Astrocyte (in vitro differentiated cells and primary cell): ENCODE results near the gene EYS. TPM values are rescaled to one million over a fixed set of nuclear protein-coding genes. Genes with fewer than 3 reads are reported as not detected.
A peak's percentile ranks its signal among the peaks of the same experiment; 100 is the strongest.
"Not testable (repeated sequence)": the region's sequence is repeated elsewhere in the genome, so short reads cannot be mapped to it uniquely, and the experiment has no call there.

Experiments
- DNase-seq: peaks from one replicate; pipeline ENCODE4 v3.0.0-alpha.2; 2010; ENCODE audit warnings: low read depth
- FAIRE-seq: peaks from 2 replicates; lab custom pipeline; 2011; peaks lifted over from hg19 to GRCh38; lab: Jason Lieb, UNC
- H2AFZ ChIP-seq: 2 replicates; pipeline ENCODE4 v1.6.0; 2012; ENCODE audit warnings: low read depth, low read length, inconsistent platforms
- H3K27ac ChIP-seq: 2 replicates; pipeline ENCODE4 v1.5.1; 2011; ENCODE audit warnings: low read depth, low read length, inconsistent platforms
- H3K27me3 ChIP-seq: 2 replicates; pipeline ENCODE4 v1.6.0; 2011; ENCODE audit warnings: low read length, inconsistent platforms; ENCODE audit not compliant: insufficient read depth
- H3K36me3 ChIP-seq: 2 replicates; pipeline ENCODE4 v1.5.1; 2011; ENCODE audit warnings: low read length, inconsistent platforms; ENCODE audit not compliant: insufficient read depth
- H3K4me1 ChIP-seq: 2 replicates; pipeline ENCODE4 v1.5.1; 2011; ENCODE audit warnings: low read length, inconsistent platforms; ENCODE audit not compliant: insufficient read depth
- H3K4me2 ChIP-seq: 2 replicates; pipeline ENCODE4 v1.6.0; 2012; ENCODE audit warnings: low read length, inconsistent platforms
- H3K4me3 ChIP-seq: 2 replicates; pipeline ENCODE4 v1.5.1; 2011; ENCODE audit warnings: low read depth, mild to moderate bottlenecking, low read length, inconsistent platforms; ENCODE audit not compliant: insufficient read depth
- H3K79me2 ChIP-seq: 2 replicates; pipeline ENCODE4 v1.6.0; 2012; ENCODE audit warnings: mild to moderate bottlenecking, low read length, inconsistent platforms; ENCODE audit not compliant: insufficient read depth
- H3K9ac ChIP-seq: 2 replicates; pipeline ENCODE4 v1.6.0; 2012; ENCODE audit warnings: mild to moderate bottlenecking, low read length, inconsistent platforms
- H3K9me3 ChIP-seq: 2 replicates; pipeline ENCODE4 v1.5.1; 2012; ENCODE audit warnings: low read depth, mild to moderate bottlenecking, low read length, inconsistent platforms; ENCODE audit not compliant: insufficient read depth
- H4K20me1 ChIP-seq: 2 replicates; pipeline ENCODE4 v1.6.0; 2012; ENCODE audit warnings: low read length, inconsistent platforms; ENCODE audit not compliant: insufficient read depth
- H3K27ac Mint-ChIP-seq: one replicate; pipeline ENCODE4 v1.8.0; 2021; ENCODE audit warnings: mild to moderate bottlenecking, mixed read lengths; ENCODE audit not compliant: unreplicated experiment
- H3K27me3 Mint-ChIP-seq: one replicate; pipeline ENCODE4 v1.8.0; 2021; ENCODE audit warnings: low read depth, mixed read lengths; ENCODE audit not compliant: unreplicated experiment
- H3K36me3 Mint-ChIP-seq: one replicate; pipeline ENCODE4 v1.8.0; 2021; ENCODE audit warnings: low read depth, mixed read lengths; ENCODE audit not compliant: unreplicated experiment
- H3K4me1 Mint-ChIP-seq: one replicate; pipeline ENCODE4 v1.8.0; 2021; ENCODE audit warnings: low read depth, mixed read lengths; ENCODE audit not compliant: unreplicated experiment
- H3K4me3 Mint-ChIP-seq: one replicate; pipeline ENCODE4 v1.8.0; 2021; ENCODE audit warnings: mild to moderate bottlenecking, moderate library complexity, mixed read lengths; ENCODE audit not compliant: unreplicated experiment
- H3K9me3 Mint-ChIP-seq: one replicate; pipeline ENCODE4 v1.8.0; 2021; ENCODE audit warnings: mild to moderate bottlenecking, mixed read lengths; ENCODE audit not compliant: unreplicated experiment
- EZH2 ChIP-seq: IDR thresholded peaks from 2 replicates; pipeline ENCODE4 v1.6.1; 2012; ENCODE audit warnings: mild to moderate bottlenecking, low read length, inconsistent platforms; ENCODE audit not compliant: insufficient read depth
- total RNA-seq: library from RNA; stranded (reverse); gene quantifications from 2 replicates; pipeline ENCODE4 v1.2.1, GENCODE V29; 2021
- TF ChIP-seq, protein P1 (sequence below): IDR thresholded peaks from 2 replicates; pipeline ENCODE4 v1.5.1; 2011; ENCODE audit warnings: low read depth, mild to moderate bottlenecking, inconsistent platforms, low read length, moderate library complexity; ENCODE audit not compliant: insufficient read depth

The EYS gene
- total RNA-seq, 1 donor from 2014 or later, result 0.16 TPM

DNA sequence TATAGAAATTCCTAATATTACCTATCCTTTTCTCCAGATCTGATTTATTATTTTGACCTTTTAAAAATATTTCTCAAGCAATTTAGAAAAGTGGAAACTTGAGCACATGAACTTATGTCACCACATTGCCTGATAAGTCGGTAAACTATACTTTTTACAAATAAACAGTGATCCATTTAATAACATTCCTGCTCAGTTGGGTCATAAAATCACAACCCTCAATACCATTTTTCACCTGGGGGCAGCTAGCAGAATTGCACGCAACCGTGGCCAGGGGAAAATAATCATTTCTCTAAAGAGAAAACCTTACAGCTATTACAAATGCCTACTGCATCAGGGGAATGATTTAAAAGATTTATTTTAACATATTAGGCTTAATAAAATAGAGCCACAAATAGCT is 1456.9 kb downstream of the EYS start:
- Histone ChIP-seq H3K9ac (no peak overlapping the region), H4K20me1 (no peaks in the 10 kb centered on the region), H3K36me3 (no peaks in the 10 kb centered on the region), H3K4me2 (no peak overlapping the region), H3K9me3 (no peaks in the 10 kb centered on the region), H3K27ac (no peak overlapping the region), H3K79me2 (no peaks in the 10 kb centered on the region), H3K4me1 (no peaks in the 10 kb centered on the region), H2AFZ (no peak overlapping the region), H3K27me3 (no peaks in the 10 kb centered on the region), H3K4me3 (no peak overlapping the region)
- no peak for TF ChIP-seq EZH2
- TF ChIP-seq, protein P1, sequence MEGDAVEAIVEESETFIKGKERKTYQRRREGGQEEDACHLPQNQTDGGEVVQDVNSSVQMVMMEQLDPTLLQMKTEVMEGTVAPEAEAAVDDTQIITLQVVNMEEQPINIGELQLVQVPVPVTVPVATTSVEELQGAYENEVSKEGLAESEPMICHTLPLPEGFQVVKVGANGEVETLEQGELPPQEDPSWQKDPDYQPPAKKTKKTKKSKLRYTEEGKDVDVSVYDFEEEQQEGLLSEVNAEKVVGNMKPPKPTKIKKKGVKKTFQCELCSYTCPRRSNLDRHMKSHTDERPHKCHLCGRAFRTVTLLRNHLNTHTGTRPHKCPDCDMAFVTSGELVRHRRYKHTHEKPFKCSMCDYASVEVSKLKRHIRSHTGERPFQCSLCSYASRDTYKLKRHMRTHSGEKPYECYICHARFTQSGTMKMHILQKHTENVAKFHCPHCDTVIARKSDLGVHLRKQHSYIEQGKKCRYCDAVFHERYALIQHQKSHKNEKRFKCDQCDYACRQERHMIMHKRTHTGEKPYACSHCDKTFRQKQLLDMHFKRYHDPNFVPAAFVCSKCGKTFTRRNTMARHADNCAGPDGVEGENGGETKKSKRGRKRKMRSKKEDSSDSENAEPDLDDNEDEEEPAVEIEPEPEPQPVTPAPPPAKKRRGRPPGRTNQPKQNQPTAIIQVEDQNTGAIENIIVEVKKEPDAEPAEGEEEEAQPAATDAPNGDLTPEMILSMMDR, result no peak
- no peaks in the 10 kb centered on the region for H3K9me3 Mint-ChIP-seq
- H3K27ac Mint-ChIP-seq, result no peak overlapping the region
- H3K27me3 Mint-ChIP-seq, result no peaks in the 10 kb centered on the region
- H3K36me3 Mint-ChIP-seq, result no peaks in the 10 kb centered on the region
- H3K4me3 Mint-ChIP-seq, result no peak overlapping the region
- peaks cover 9% of the 10 kb centered on the region for H3K4me1 Mint-ChIP-seq
- no peak for DNase-seq
- FAIRE-seq, result no peak

DNA sequence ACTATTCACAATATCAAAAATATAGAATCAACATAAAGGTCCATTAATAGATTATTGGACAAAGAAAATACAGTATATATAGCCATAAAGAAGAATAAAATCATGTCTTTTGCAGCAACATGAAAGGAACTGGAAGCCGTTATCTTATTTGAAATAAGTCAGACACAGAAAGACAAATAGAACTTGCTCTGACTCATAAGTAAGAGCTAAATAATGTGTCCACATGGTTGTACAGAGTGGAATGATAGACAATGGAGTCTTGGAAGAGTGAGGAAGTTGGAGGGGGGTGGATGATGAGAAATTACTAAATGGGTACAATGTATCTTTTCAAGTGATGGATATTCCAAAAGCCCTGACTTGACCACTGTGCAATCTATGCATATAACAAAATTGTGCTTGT is 1457.9 kb downstream of the EYS start:
- no peak overlapping the region for H2AFZ ChIP-seq
- H3K9ac ChIP-seq, result no peak overlapping the region
- H3K9me3 Mint-ChIP-seq, result no peaks in the 10 kb centered on the region
- TF ChIP-seq EZH2, result no peak
- TF ChIP-seq, protein P1, result no peak
- H3K4me3 Mint-ChIP-seq, result no peak overlapping the region
- H3K36me3 ChIP-seq, result no peaks in the 10 kb centered on the region
- no peak overlapping the region for H3K4me2 ChIP-seq
- H4K20me1 ChIP-seq, result no peaks in the 10 kb centered on the region
- no peaks in the 10 kb centered on the region for H3K9me3 ChIP-seq
- H3K36me3 Mint-ChIP-seq, result no peaks in the 10 kb centered on the region
- no peak overlapping the region for H3K4me3 ChIP-seq
- H3K4me1 Mint-ChIP-seq, result peaks cover 9% of the 10 kb centered on the region
- H3K27me3 Mint-ChIP-seq, result no peaks in the 10 kb centered on the region
- no peaks in the 10 kb centered on the region for H3K79me2 ChIP-seq
- no peaks in the 10 kb centered on the region for H3K4me1 ChIP-seq
- DNase-seq, result peak; percentile 2
- H3K27ac Mint-ChIP-seq, result no peak overlapping the region
- FAIRE-seq, result no peak
- no peak overlapping the region for H3K27ac ChIP-seq
- H3K27me3 ChIP-seq, result no peaks in the 10 kb centered on the region

DNA sequence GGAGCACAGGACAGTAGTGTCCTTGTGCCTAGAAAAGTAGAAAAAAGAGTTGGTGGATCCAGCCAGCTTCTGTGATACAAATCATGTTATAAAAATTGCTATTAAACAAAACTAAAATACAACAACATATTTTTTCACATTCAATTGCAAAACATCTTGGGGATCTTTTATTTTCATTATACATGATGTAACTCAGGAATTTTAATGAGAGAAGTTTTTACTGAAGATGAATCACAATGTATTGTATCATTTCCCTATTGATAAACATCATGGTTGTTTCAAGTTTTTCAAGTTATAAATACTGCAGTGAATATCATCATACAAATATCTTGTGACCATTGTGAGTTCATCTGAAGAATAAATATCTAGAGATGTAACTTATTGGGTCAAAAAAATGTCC is 1463.4 kb downstream of the EYS start:
- no peaks in the 10 kb centered on the region for H3K36me3 Mint-ChIP-seq
- Histone ChIP-seq H3K36me3 (no peaks in the 10 kb centered on the region), H3K4me3 (no peak overlapping the region), H3K9ac (no peak overlapping the region), H3K27me3 (no peaks in the 10 kb centered on the region), H3K4me1 (no peaks in the 10 kb centered on the region), H3K4me2 (no peak overlapping the region), H4K20me1 (no peaks in the 10 kb centered on the region), H3K79me2 (no peaks in the 10 kb centered on the region), H2AFZ (no peak overlapping the region), H3K9me3 (no peaks in the 10 kb centered on the region), H3K27ac (no peak overlapping the region)
- H3K4me1 Mint-ChIP-seq, result peaks cover 5% of the 10 kb centered on the region
- no peak for FAIRE-seq
- no peak overlapping the region for H3K4me3 Mint-ChIP-seq
- H3K27me3 Mint-ChIP-seq, result no peaks in the 10 kb centered on the region
- TF ChIP-seq EZH2, result no peak
- TF ChIP-seq, protein P1, result no peak
- no peak overlapping the region for H3K27ac Mint-ChIP-seq
- no peak for DNase-seq
- H3K9me3 Mint-ChIP-seq, result peaks cover 20% of the 10 kb centered on the region

DNA sequence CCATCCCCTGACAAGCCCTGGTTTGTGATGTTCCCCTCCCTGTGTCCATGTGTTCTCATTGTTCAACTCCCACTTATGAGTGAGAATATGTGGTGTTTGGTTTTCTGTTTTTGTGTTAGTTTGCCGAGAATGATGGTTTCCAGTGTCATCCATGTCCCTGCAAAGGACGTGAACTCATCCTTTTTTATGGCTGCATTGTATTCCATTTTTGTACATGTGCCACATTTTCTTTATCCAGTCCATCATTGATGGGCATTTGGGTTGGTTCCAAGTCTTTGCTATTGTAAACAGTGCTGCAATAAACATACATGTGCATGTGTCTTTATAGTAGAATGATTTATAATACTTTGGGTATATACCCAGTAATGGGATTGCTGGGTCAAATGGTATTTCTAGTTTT is 1468.1 kb downstream of the EYS start:
- not testable (repeated sequence) for H4K20me1 ChIP-seq, DNase-seq, H3K4me3 ChIP-seq, H3K36me3 Mint-ChIP-seq, H3K79me2 ChIP-seq, H3K4me1 Mint-ChIP-seq, H3K27ac ChIP-seq, H3K9ac ChIP-seq, H3K27me3 ChIP-seq, H3K36me3 ChIP-seq, H3K4me1 ChIP-seq, H3K27me3 Mint-ChIP-seq, FAIRE-seq, H2AFZ ChIP-seq, H3K4me2 ChIP-seq, H3K27ac Mint-ChIP-seq, H3K9me3 ChIP-seq, H3K4me3 Mint-ChIP-seq
- peaks cover 20% of the 10 kb centered on the region for H3K9me3 Mint-ChIP-seq
